Activated CD8-positive, alpha-beta memory T cell treated with anti-CD3 and anti-CD28 coated beads, Interleukin-2, amount 50 U/mL, for 48 hours (primary cell): ENCODE measurements around the gene PPP1CA.

Experiments used
- DNase-seq: peaks from one replicate; pipeline ENCODE4 v3.0.0-alpha.2; 2020

The PPP1CA gene

GRCh38 chr11:67381244-67381972, 20.2 kb downstream of the PPP1CA start:
- no peak for DNase-seq

- no peak for DNase-seq
These were observed 22.3 kb downstream of the PPP1CA start for GRCh38 chr11:67379061-67380058.

GRCh38 chr11:67378544-67378943, 23.1 kb downstream of the PPP1CA start:
- DNase-seq: no peak

- DNase-seq: no peak
These were observed 24.5 kb downstream of the PPP1CA start for GRCh38 chr11:67376873-67377808.

- no peak for DNase-seq
These were observed 25.4 kb downstream of the PPP1CA start for GRCh38 chr11:67376063-67376820.

- DNase-seq: no peak
These were observed 26.2 kb downstream of the PPP1CA start for GRCh38 chr11:67375320-67376055.

- no peak for DNase-seq
These were observed 26.9 kb downstream of the PPP1CA start for GRCh38 chr11:67374571-67375281.

GRCh38 chr11:67373648-67374570, 27.7 kb downstream of the PPP1CA start:
- DNase-seq: no peak

- DNase-seq: no peak
These were observed 28.5 kb downstream of the PPP1CA start, which contains the start of gene CLCF1 for GRCh38 chr11:67372993-67373647. CLCF1 (minus strand) TSS chr11:67373598; CDS start chr11:67373539, 59 bp downstream.

GRCh38 chr11:67372321-67372992, 29.2 kb downstream of the PPP1CA start:
- DNase-seq: no peak

- DNase-seq: no peak
These were observed 29.7 kb downstream of the PPP1CA start for GRCh38 chr11:67371911-67372320.

- DNase-seq: no peak
These were observed 30.3 kb downstream of the PPP1CA start for GRCh38 chr11:67371189-67371910.

- no peak for DNase-seq
These were observed 31.1 kb downstream of the PPP1CA start for GRCh38 chr11:67370351-67371076.

GRCh38 chr11:67369801-67370284, 31.8 kb downstream of the PPP1CA start:
- no peak for DNase-seq

- no peak for DNase-seq
These were observed 32.4 kb downstream of the PPP1CA start for GRCh38 chr11:67369275-67369674.

GRCh38 chr11:67368621-67369020, 33.0 kb downstream of the PPP1CA start:
- no peak for DNase-seq
